Daoy (cell line): ENCODE measurements around the gene BRIX1. TPM values are rescaled to one million over a fixed set of nuclear protein-coding genes. Genes with fewer than 3 reads are reported as not detected.
"Not testable (repeated sequence)": the region's sequence is repeated elsewhere in the genome, so short reads cannot be mapped to it uniquely, and the experiment has no call there.

Experiments used
- DNase-seq: peaks from one replicate; pipeline ENCODE4 v3.0.0-alpha.2; 2015; ENCODE audit warnings: low read depth
- total RNA-seq: library from RNA; depleted of rRNA; stranded (reverse); fragments of >200 nt; shearing (Covaris generic); gene quantifications from 2 replicates; pipeline ENCODE4 v1.2.3, GENCODE V29; 2014

BRIX1 gene
- total RNA-seq, 1 experiment from 2014 or later = 135 TPM

DNA sequence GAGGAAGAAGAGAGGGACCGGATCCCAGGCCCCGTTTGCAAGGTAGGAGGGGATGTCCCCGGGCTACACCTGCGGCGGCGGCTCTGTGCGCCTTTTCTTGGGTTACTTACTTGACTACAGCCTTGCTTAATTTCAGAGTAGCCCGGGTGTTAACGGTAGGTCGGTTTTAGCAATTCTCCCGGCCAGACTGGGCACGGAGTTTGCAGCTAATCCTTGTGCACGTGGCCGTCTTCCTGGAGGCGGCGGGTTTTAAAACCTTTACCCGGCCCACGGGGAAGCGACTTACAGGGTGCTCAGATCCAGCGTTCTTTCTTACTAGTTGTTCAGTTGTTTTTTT, 313 bp downstream of the BRIX1 start:
- DNase-seq = no peak

DNA sequence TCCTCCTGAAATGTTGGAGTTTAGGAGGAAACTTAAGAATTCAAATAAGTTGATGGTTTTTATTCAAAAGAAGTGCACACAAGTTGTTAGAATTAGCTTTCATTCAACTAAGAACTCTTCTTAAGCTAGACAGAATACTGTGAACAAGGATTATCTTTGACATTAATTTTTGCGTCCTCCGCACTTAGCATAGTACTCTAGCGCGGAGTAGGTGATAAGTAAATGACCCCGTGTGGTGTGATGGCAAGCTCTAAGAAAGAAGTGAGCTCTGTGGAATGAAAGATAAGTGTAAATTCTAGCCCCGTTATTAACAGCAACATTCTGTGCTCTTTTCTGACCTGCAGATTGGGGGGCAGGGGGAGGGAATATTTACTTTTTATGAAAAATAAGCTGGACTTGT, 1.0 kb downstream of the BRIX1 start:
- no peak for DNase-seq

DNA sequence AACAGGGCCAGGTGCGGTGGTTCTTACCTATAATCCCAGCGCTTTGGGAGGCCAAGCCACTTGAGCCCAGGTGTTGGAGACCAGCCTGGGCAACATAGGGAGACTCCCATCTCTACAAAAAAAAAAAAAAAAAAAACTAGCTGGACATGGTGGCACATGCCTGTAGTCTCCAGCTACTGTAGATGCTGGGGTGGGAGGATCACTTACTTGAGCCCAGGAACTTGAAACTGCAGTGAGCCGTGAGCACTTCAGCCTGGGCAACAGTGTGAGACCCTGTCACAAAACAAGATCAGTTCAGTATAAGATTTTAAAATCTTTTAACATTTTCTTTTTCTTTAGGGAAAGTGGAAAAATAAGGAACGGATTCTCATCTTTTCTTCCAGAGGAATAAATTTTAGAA, 2.5 kb downstream of the BRIX1 start:
- no peak for DNase-seq

DNA sequence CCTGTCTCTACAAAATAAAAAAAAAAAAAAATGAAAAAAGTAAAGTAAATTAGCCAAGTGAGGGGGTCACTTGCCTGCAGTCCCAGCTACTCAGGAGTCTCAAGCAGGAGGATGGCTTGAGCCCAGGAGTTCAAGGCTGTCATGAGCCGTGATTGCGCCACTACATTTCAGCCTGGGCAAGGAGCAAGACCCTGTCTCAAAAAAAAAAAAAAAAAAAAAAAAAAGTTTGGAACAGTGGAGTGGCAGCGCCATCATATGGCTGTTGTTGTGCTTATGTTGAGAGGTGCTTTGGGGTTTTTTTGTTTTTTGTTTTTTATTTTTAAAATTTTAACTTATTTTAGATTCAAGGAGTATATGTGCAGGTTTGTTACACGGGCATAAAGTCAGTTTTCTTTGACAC, 3.6 kb downstream of the BRIX1 start:
- DNase-seq = no peak

DNA sequence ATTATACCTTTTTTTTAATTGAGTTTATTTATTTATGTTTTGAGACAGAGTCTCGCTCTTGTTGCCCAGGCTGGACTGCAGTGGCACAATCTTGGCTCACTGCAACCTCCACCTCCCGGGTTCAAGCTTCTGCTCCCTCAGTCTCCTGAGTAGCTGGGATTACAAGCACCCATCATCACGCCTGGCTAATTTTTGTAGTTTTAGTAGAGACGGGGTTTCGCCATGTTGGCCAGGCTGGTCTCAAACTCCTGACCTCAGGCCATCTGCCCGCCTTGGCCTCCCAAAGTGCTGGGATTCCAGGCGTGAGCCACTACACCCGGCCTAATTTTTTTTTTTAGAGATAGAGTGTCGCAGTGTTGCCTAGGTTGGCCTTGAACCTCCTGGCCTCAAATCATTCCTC, 7.7 kb downstream of the BRIX1 start:
- DNase-seq = not testable (repeated sequence)

DNA sequence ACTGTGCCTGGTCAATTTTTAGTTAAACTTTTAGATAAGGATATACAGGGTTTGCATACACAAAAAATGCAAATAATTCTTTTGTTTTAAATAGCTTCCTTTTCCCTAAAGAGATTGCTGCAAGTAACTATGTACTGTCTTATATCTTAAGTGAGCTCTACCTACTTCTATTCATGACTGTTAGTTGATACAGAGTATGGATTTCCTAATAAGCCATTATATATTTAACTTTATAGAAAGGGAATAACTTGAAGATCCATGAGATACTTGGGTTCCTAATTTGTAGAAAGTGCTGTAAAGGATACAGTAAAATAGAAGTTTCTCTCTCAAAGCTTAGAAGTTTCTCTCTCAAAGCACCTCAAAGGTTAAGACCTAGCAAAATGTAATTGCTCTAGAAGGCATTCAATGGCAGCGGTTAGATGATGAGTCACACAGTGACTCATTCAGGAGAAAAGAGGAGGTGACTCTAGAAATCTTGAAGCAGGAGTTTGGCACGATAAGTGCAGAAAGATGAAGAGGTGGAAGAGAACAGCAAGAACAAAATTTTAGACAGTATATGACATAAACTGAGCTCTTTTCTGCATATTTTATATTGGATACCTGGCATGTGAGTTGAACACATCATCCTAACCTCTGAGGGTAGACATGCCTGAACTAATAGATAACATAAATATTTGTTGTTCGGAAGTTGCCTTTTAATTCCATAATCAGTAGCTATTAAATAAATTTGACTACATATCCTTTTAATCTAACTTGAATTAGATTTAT, 8.4 kb downstream of the BRIX1 start:
- peak; percentile 83 for DNase-seq

DNA sequence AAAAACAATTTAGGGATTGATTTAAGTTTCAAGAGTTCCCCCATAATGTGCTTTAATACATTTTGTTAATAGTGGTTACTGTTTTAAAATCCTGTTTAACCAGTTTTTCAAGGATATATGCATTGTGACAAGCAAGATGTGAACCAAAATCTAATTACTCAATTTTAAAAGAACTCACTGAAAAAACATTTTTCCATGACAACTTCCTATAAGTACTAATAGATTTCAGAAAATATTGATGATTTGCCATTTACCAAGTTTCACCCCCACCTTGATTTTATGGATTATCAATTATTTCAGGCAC, 8.9 kb downstream of the BRIX1 start:
- no peak for DNase-seq

DNA sequence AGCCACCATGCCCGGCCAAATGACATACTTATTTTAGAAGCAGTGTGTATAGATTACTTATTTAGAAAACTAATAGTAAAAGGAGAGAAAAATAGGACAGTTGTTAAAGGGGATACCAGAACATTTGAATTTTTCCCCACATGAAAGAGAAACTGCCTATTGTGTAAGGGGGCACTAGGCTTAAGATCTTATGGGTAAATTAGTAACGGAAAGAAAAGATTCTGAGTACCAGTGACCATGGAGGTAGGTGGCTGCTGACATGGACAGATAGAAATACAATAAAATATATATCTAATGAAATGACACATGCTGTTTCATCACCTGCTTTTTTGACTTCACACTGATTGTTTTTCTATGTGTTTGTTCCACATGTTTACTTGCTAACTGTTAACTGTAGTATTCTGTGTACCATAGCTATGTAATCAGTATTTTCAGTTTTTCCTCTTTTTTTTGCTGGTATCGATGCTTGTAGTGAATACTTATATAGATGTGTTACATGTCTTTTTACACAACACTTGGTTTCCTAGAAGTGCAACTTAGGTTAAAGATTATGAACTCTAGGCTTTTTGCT, 10.9 kb downstream of the BRIX1 start:
- no peak for DNase-seq

DNA sequence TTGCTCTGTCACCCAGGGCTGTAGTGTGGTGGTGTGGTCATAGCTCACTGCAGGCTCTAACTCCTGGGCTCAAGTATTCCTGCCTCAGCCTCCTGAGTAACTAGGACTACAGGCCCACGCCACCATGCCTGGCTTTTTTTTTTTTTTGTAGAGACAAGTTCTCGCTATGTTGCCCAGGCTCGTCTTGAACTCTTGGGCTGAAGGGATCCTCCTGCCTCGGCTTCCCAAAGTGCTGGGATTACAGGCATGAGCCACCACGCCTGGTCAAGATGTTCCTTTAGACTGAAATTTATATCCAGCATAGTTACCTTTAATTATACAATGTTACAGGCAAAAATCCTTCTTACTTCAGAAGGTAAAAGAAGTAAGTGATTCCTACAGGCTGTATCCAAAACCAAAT, 12.3 kb downstream of the BRIX1 start:
- no peak for DNase-seq

DNA sequence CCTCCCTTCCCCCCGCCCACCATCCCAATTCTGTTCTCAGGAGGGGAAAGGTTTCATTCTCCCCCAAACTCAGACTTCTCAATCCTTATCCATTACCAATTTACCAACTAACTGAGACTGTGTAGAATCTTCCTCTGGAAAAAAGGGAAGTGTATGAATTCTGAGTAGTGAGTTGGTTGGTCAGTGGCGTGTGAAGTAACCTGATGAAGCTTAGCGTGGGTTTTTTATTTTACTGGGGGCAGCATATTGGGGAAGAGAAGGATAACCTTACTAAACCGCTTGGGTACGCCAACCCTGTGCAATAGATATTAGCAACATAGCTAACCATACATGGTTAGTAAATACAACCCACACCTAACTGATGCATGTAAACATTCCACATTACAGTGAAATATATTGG, 12.8 kb downstream of the BRIX1 start:
- DNase-seq = no peak

DNA sequence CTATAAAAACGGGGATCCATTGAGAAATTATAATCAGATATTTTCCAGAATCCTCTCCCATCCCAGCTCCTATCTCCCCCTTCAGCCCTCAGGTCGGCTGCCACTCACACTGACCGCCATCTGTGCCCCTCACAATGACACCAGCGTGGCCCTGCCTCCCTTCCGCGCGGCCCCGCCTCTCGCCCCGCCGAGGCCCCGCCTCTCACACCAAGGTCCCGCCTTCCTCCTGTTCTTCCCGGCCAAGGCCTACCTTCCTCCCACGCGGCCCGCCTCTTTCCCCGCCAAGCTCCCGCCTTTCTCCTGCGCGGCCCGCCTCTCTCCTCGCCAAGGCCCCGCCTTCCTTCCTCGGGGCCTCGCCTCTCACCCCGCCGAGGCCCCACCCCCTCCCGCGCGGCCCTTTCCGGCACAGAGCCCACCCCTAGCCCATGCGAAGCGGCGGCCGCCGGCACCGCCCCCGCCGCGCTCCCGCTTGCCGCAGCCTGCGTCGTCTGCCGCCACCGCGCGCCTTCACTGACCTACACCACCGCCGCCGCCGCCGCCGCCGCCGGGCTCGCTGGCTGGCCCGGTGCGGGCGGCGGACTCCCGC, 13.7 kb downstream of the BRIX1 start, which contains the start of gene DNAJC21:
TSS of gene DNAJC21 (plus strand) at position 426 of the 586 bp plus-strand sequence. CDS start 261 bp downstream, outside the sequence.
- DNase-seq = peak; percentile 99

DNA sequence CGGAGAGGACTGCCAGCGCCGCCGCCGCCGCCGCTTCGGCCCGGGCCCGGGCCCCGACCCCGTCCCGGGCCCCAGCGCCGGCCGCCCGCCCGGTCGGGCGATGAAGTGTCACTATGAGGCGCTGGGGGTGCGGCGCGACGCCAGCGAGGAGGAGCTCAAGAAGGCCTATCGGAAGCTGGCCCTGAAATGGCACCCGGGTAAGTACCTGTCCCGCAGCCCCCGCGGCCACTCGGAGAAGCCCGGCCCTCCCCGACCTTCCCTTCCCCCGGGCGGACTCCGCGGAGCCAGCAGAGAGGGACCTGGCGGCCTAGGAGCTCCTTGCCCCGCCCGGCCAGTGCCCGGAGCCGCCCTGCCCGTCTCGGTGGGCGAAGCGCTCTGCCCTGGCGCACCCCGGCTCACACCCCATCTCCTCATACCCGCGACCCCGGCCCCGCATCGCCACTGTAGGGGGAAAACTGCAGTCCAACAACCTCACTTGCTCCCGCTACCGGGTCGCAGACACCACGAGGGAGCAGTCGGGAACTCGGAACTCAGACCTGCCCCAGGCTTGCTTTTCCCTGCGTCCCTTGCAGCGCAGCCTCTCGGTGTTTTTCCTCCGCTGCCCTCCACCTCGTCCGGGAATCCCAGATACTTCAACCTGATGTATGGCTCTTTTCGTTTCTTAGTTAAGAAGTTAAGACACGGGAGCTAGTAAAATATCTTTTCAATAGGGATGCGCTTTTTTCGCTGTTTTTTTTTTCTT, 14.4 kb downstream of the BRIX1 start:
- DNase-seq = peak; percentile 83

DNA sequence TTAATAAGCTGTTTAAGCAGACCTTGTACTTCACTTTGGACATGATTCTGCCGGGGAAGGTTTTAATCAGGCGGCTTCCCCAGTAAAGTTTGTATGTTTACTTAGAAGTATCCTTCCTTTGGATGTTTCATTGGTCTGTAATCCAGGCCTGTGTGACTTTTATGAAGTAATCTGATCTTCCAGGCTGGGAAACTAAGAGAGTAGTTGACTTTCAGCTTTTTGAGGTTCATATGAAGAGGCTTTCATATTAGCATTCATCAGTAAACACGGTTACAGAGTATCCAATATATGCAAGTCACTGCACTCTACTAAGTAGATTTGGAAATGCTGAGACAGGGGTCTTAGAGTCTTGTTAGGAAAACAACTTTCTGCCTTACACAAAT, 14.9 kb downstream of the BRIX1 start:
- peak; percentile 8 for DNase-seq

DNA sequence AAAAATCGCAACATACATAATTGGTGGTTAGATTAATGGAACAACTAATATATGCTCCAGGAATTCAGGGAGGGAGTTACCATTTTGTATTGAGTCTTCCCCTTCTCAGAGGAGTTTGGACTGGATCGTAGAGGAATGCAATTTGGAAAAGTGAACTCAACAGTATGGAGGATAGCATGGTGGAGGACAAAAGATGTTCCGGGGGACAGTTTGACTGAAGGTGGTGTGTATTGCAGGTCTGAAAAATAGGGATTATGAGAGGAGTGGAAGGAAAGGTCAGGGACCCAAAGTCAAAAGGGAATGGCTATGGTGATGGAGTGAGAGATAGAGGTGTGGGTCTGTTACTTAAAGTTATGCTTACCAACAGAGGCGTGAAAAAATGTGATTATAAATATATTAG, 15.4 kb downstream of the BRIX1 start:
- no peak for DNase-seq

DNA sequence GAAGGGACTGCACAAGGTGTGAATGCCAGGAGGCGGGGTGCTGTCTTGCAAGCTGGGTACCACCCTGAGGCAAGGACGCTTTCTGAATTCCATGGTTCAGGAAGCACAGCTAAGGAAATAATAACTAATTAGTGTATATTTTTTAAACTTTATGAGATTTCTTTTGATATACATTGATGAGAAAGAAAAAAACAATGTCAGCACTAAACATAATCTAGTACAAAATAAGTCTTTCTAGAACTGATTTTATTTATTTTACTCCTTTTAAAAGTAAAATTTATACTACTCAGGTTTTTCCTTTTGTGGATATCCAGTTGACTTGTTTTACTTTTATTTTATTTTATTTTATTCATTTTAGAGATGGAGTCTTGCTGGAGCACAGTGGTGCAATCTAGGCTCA, 17.4 kb downstream of the BRIX1 start:
- DNase-seq = no peak

DNA sequence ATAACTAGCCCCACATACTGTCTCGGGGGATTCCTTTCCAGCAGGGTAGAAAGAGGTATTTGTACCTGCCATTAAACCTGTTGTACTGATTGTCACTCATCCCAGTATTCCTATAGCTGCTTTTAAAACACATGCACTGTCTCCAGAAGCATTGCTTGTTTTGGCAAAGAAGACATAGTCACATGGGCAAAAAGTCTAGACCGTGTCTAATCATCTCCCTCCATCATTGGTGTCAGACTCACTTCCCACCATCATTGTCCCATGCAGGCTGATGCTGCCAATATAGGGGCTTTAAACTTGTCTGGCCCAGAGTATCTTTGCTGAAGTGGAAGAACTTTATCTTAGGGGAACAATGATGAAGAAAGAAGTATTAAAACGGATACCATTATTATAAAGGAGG, 26.4 kb downstream of the BRIX1 start:
- DNase-seq = no peak

DNA sequence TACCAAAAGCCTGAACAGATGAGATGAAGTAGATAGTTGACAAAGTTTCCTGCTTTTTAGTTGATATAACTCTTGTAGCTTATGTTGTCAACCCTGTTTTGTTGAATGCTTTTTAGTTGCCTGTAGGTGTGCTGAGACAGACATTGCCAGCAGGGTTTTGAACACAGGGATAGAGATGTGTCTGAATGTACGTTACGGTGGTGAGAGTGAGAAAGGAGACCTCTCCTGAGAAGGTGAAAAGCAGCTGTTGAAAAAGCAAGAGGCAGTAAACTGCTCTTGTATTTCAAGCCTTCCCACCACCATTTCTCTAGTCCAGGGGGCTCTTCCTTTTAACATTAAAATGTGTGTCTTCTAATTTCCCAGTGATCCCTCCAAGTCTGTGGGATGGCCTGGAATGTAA, 28.5 kb downstream of the BRIX1 start:
- DNase-seq = no peak

DNA sequence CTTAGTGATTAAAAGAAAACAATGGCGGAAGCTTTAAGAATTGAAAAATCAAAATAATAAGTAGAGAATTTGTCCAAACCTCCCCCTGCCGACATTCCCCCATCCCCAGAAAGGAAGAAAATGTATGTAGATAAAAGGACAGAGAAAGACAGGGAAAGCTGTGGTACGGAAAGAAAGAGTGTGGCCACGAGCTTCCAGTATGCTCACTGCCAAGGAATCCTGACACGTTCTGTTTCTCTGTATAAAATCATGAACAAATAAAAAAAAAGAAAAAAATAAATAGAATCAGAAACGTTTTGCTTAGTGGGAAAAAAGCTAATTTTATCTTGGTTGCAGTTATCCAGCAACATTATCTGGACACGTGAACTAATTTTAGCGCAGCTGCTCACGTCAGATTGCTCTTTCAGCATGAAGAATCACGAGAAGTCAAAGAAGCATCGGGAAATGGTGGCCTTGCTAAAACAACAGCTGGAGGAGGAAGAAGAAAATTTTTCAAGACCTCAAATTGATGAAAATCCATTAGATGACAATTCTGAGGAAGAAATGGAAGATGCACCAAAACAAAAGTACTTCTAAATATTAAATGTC, 29.0 kb downstream of the BRIX1 start:
- DNase-seq = no peak

DNA sequence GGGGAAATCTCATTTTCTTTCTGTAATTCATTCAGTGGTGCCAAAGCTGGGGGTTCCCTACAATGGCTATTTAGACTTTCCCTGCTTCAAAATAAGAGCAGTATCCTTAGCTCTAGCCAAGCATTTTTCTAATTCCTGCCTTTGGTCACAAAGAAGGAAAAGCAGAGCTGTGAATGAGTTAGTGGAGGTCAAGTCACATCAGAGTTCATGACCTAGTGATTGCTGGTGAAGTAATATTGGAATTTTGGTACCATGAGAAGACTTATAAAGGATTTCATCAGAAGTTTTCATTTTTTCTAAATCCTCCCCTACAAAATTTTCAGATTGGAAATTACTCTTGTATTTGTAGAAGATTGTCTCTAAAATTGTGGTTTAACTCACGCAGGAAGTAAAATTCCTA, 41.8 kb downstream of the BRIX1 start:
- no peak for DNase-seq

DNA sequence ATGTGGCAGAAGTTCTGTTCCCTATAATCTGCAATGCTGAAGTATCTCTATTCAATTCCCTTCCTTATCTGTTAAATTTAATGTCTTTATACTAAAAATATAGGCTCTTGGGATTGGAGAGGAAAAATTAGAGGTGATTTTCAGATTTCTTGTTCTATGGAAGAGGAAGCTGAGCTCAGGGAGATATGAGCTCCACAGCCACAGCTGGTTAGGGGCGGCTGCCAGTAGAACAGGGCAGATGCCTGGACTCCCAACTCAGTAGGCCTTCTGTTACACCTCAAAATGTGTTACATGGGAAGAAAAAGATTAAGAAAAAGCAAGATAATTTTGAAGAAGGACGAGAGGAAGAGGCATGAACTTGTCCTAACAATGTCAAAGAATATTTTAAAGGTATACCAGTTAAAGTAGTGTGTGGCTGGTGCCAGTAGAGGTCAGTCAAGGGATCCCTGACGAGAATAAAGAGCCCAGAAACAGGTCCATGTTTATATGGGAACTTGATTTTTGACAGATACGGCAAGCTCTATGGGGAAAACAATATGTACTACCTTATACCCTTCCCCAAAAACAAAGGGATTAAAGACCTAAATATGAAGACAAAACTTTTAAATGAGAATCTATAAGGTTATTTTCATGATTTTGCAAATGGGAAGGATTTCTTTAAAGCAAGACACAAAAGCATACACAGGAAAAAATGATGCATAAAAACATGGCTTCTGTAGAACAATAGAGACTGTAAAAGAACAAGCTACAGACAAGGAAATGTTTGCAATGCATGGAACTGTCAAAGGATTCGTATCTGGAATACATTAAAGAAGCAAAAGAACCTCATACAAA, 42.6 kb downstream of the BRIX1 start:
- no peak for DNase-seq

DNA sequence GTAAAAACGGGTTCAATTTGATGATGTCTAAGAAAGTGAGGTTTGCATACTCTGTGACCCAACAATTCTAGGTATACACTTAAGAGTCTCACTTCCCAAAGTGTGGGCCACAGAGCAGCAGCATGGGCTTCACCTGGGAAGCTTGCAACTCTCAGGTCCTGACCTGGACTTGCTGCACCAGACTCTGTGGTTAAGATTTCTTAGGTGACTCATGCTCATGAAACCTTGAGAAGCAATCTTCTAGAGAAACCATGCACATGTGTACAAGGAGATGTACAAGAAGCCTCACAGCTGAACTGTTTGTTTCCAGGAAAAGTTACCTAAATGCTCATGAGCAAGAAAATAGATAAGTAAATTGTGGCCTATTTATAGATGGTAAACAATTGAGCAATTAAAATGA, 43.8 kb downstream of the BRIX1 start:
- DNase-seq = no peak

DNA sequence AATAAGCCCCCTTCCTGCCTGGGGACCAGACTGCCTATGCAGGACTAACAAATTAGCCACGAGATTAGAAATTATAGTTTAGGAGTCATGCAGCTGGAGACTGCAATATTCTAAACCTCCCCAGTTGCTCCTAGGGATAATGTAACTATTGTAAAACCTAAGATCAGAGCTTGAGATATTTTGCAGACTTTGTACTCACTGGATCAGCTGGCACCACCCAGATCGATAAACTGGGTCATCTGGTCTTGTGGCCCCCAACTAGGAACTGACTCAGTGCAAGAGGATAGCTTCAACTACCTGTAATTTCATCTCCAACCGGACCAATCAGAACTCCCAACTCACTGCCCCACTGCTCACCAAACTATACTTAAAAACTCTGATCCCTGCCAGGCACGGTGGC, 52.0 kb downstream of the BRIX1 start:
- no peak for DNase-seq
